Measurements from ENCODE around the gene PODXL2.
"Not testable (repeated sequence)": the region's sequence is repeated elsewhere in the genome, so short reads cannot be mapped to it uniquely, and the experiment has no call there.

The PODXL2 gene

DNA sequence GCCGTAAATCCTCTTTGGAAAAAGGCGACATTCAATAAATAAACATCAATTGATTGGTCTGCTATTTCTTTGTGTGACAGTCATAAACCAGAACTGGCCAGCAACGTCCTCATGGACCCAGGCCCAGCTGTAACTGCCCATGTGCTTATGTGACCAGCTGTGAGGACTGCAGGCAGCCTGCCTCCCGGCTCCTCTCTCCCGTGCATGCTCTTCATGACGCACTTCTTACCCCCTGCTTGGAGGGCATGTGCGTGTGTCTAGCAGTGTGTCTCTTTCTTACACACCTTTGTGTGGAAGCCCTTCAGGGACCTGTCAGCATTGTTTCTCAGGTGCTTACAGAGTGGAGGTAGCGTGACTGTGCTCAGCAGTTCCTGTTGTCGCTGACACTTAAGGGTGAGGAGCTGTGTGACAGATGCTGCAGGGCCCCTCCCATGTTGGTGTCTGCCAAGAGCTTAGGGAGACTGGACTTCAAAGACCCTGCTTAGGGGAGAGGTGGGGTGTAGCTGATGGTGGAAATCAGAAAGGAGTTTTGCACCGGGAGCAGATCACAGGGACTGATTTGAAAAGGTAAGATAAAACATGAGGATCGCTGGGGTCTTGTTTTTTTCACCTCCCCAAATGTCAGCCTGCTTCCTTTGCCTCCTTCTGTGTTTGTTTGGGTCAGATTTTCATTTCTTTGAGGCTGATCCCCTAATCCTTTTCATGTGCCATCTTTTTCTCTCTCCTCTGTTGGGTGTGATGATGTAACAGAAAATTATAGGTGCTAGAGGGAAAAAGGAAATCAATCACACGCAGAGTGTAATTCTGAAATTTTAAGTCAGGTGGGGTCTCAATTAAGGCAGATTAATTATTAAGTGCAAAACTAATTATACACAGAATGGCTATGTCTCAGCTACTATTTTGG, 2.1 kb downstream of the PODXL2 start:
- no peak for DNase-seq (ENCODE audit: low read depth)

DNA sequence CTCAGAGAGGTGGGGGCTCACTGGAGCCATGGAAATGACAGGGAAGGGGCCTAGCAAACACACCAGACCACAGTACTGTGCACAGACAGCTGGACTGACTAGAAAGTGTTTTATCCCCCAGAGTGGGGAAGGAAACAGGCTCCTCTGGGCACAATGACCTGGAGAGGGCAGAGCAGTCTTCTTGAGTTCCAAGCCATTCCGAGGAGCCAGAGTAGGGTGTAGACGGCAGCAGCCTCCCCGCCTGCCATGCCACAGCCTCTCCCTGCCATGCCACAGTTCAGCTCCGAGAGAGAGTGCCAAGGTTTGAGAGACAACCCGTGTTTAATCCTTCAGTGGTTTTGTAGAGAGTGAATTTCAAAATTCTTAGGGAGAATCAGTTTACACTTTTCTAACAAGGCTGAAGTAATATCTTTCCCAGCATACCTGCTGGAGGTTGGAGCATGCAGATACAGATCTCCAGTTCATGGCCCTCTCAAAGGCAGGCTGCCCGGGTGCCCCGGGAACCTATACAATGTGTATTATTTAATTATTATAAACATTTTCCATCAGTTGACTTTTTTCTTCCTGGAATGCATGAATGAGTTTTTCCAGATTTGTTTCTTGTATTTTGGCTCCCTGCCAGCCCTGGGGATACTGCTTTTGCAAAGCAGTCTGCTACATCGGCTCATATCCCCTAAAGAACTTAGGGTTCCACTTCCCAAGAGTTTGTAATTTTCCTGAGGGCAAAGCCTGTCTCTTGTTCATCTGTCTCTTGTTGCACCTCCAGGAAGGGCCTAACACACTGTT, 3.2 kb downstream of the PODXL2 start:
- no peak for DNase-seq (ENCODE audit: low read depth)

DNA sequence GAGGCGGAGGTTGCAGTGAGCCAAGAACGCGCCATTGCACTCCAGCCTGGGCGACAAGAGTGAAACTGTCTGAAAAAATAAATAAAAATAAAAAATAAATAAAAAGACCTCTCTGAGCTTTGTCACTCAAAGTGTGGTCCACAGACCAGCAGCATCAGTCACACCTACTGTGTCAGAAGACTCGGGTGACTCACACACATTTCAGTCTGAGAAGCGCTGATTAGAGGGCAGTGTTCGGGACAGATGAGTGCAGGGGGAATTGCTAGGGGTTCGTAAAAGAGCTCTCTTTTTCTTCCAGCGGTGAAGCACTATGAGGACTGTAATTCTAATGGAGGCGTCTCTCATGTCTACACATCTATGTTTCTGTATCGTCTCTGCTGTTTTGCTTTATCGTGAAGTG, 5.7 kb downstream of the PODXL2 start:
- no peak for DNase-seq (ENCODE audit: low read depth)

- DNase-seq (ENCODE audit: low read depth): no peak
Measured at GRCh38 chr3:127637546-127637945, 8.6 kb downstream of the PODXL2 start.

DNA sequence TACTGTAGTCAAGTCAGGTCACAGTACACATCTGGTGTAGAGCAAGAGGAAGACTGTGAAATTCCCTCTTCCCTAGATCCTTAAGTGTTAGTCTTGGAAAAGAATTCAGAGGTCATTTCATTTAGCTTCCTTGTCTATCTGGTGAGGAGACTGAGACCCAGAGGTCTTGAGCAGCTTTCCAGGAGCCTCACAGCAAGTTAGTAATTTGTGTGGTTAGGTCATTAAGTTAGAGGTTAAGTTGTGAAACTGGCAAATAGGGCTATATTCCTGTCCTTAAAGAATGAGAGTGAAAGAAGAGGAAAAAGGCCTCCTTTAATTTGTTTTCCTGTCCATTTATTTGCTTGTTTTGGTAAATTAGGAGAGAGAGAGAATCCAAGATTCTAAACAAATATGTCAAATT, 9.0 kb downstream of the PODXL2 start:
- no peak for DNase-seq (ENCODE audit: low read depth)

GRCh38 chr3:127639173-127640041, 10.4 kb downstream of the PODXL2 start:
- DNase-seq (ENCODE audit: low read depth): no peak

DNA sequence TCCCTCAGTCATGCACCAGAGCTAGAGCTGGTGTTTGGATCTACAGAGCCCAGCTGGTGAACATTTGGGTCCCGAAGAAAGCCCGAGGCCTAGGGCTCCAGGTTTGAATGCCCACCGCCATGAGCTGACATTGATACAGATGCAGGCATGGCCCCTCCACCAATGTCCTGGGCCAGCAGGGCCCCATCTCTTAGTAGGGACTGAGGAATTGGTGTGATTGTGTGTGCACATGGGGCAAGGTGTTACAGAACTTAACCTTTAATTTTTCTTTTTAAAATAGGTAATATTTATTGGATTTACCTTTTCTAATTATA, 11.0 kb downstream of the PODXL2 start:
- no peak for DNase-seq (ENCODE audit: low read depth)

DNA sequence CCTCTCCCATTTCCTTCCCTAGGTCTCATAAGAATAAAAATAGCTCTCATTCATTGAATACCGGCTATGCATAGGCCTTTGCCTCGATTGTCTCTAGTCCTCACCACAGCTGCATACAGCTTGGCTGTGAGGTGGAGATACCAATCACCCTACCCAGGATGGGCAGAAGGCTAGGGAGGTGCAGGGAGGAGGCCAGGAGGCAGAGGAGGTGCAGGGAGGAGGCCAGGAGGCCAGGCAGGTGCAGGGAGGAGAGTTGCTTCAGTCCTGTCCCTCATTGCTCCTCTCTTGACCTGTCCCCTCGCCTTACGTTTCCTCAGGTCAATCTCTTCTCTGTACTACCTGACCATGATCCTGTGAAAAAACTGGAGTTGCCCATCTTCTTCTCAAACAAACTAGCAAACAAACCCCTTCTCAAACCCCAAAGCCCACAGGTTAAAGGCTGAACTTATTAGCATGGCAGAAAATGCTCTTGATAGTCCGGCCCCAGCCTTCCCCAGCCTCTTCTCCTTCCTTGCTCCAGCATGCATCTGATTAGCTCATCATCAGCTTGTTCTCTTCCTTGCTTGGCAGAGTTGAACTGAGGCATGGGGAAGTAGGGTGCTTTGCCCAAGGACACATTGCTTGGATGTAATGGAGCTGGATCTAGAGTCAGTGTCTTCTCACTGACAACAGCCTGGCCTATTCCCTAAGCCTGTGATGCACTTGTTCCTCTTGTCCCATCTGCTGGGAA, 15.8 kb downstream of the PODXL2 start:
- no peak for DNase-seq (ENCODE audit: low read depth)

DNA sequence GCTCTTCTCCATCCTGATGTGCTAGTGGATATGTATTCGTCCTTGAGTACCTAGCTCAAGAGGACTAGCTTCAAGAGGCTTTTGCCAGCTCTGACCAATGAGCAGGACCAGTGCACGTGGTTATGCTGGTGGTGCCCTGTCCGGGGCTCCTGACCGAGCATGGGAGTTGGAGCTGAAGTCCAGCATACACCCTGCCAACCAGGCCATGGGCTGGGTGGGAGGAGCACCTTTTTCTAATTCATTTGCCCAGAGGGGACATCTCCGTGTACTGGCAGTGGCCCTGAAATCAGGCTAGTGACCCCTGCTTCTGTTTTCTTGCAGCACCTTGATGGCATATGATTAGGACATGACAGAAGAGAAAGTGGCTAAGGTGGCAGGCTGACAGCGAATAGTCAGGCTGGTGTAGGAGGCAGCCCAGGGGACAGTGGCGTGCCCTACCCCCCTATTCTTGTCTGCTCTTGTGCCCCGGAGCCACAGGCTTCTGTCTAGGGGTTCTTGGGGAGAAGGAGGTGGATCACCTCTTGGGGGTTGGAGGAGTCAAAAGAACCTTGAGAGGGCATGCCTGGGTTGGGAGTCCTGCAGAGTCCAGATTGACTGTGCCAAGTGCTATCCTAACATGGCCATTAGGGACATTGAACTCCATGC, 16.5 kb downstream of the PODXL2 start:
- DNase-seq (ENCODE audit: low read depth): no peak

- no peak for DNase-seq (ENCODE audit: low read depth)
Measured at GRCh38 chr3:127646501-127647046, 17.6 kb downstream of the PODXL2 start.

GRCh38 chr3:127647166-127647844, 18.3 kb downstream of the PODXL2 start:
- no peak for DNase-seq (ENCODE audit: low read depth)

DNA sequence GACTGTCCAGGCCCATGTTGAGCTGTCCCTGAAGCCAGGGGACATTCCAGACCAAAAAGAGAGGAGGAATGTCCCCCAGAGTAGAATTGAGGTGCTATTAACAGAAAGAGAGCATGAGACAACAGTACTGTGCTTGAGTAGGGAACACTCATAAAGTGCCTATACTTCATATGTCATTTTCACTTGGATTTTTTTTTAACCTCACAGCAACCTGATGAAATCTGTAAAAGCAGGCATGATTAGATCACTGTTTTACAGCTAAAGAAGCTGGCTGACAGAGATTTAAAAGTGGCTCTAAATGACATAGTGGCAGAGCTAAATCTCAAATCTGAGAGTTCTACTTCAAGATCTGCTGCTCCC, 18.8 kb downstream of the PODXL2 start:
- DNase-seq (ENCODE audit: low read depth): no peak

DNA sequence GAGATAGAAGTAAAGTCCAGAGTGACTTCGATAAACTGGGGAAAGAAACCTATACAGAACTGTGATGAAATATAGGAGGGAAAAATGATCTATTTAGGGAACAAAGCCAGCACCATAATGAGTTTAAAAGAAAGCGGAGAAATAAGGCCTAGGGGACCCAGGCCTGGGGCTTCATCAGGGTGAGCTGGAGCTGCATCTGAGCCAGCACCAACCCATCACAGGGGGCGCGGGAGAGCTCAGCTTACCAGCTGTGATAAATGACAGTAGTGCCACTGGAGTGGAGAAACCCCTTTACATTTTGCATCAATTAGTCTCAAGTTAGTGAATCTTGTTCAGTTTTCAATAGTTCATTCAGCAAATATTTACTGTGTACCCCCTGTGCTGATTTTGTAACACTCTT, 21.3 kb downstream of the PODXL2 start:
- no peak for DNase-seq (ENCODE audit: low read depth)

- DNase-seq (ENCODE audit: low read depth): no peak
Measured at GRCh38 chr3:127651516-127652172, 22.7 kb downstream of the PODXL2 start.

DNA sequence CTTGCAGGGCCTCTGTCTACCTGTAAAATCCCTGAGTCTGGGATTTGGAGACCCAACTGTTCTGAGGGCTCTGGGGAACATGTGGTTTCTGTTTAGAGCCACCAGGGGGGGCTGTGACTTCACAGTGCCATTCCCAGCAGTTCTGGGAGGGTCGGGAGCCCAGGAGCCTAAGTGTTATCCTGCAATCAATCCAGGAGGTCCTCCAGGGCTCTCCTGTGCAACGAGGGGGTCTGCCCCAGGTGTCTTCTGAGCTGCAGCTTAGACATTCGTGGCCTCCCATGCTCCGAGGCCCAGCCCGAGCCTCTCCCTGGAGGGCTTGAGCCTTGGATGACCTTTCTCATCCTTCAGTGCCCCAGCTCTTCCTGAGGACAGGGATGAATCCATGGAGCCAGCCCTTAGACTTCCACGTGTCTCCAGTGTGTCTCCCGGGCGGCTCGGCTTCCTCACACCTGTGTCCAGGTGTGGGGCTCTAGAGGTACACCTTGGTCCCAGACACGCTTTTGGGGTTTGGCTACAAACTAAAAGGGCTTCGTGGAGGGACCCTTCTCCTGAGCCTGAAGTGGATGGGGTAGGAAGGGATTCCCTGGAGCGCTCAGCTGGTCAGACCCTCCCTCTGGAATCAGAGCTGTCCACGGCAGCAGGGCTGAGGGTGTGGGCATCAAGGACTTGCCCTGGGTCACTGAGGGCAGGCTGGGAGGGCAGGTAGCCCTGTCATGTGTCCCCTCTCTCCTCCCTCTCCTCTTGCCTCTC, 23.4 kb downstream of the PODXL2 start:
- no peak for DNase-seq (ENCODE audit: low read depth)

GRCh38 chr3:127654374-127654773, 25.4 kb downstream of the PODXL2 start:
- no peak for DNase-seq (ENCODE audit: low read depth)

DNA sequence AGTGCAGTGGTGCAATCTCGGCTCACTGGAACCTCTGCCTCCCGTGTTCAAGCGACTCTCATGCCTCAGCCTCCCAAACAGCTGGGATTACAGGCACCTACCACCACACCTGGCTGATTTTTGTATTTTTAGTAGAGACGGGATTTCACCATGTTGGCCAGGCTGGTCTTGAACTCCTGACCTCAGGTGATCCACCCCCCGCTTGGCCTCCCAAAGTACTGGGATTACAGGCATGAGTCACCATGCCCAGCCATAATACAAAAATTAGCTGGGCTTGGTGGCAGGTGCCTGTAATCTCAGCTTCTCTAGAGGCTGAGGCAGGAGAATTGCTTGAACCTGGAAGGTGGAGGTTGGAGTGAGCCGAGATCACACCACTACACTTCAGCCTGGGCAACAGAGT, 26.0 kb downstream of the PODXL2 start:
- not testable (repeated sequence) for DNase-seq (ENCODE audit: low read depth)

GRCh38 chr3:127655641-127656040, 26.7 kb downstream of the PODXL2 start:
- no peak for DNase-seq (ENCODE audit: low read depth)

GRCh38 chr3:127656906-127657305, 27.9 kb downstream of the PODXL2 start:
- DNase-seq (ENCODE audit: low read depth): no peak

All from HS-5 (cell line).